ENCODE data around the gene ST7.

The ST7 gene

DNA sequence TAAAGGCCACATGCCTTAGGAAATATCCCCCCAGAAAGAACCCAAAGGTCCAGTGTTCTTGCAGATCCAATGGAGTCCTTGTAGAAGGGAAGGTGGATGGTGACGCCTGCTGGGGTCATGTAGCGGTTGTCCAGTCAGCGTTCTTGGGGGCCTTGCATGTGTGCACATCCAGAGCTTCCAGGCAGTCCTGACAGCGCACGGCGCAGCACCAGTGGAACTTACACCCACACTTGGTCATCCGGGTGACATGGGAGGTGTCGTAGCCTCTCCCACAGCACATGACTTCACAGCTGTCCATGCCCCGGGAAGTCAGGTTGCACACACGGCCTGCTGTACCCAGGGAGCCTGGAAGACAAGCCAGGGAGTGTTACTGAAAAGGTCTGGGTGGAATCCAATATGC, 324.7 kb downstream of the ST7 start:
- no peak overlapping the region for H3K4me3 ChIP-seq (ENCODE audit: low read depth, low read length)
- TF ChIP-seq CTCF (IDR thresholded peaks at IDR 0.05; ENCODE audit: low read depth, low read length, missing control alignments): no peak
- DNase-seq (ENCODE audit: low read depth): no peak
- in situ Hi-C loops (cut with HindIII; ENCODE audit: low sequenced_read_pairs): no loop called here

DNA sequence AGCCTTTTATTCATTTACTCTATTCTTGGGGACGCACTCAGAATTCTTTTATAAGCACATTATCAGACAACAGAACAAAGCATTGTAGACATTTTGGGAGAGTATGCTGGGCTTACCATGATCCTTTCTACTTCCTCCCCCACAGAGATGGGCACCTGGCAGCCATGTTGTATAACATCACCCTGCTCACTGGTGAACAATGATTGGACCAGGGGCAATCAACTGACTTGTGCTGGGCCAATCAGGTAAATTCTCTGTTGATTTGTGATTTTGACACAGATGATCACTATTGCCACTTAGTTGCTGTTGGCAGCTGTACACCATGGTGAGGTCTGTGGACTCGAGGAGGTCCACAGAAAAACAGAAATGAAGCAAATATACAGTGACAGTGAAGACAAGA, 325.9 kb downstream of the ST7 start:
- TF ChIP-seq CTCF (IDR thresholded peaks at IDR 0.05; ENCODE audit: low read depth, low read length, missing control alignments): no peak
- in situ Hi-C loops (cut with HindIII; ENCODE audit: low sequenced_read_pairs): no loop called here
- no peak overlapping the region for H3K4me3 ChIP-seq (ENCODE audit: low read depth, low read length)
- DNase-seq (ENCODE audit: low read depth): no peak
